Astrocyte of the spinal cord (primary cell): Measurements from ENCODE around the gene OAT.

Experiments used
- DNase-seq: peaks from one replicate; pipeline ENCODE4 v3.0.0; 2011; ENCODE audit warnings: low read depth, low spot score
- H3K4me3 ChIP-seq: 2 replicates; pipeline ENCODE4 v1.5.1; 2011; ENCODE audit warnings: low read depth, mild to moderate bottlenecking, low read length, moderate library complexity
- CTCF ChIP-seq: IDR thresholded peaks from 2 replicates; pipeline ENCODE4 v1.5.1; 2012; ENCODE audit warnings: low read depth, mild to moderate bottlenecking, low read length, inconsistent platforms
- in situ Hi-C: cut with HindIII; loops from 2 replicates; pipeline ENCODE4 v1.10.0; 2017; ENCODE audit warnings: low sequenced_read_pairs

Gene OAT

GRCh38 chr10:124369066-124369465, 49.7 kb downstream of the OAT start:
- no peak for TF ChIP-seq CTCF
- H3K4me3 ChIP-seq: no peak overlapping the region
- in situ Hi-C loops: no loop called here
- no peak for DNase-seq

- in situ Hi-C loops: no loop called here
- H3K4me3 ChIP-seq: no peak overlapping the region
- TF ChIP-seq CTCF: no peak
- DNase-seq: no peak
Observed at GRCh38 chr10:124367936-124368335, 50.8 kb downstream of the OAT start.

GRCh38 chr10:124367414-124367813, 51.3 kb downstream of the OAT start:
- in situ Hi-C loops: no loop called here
- H3K4me3 ChIP-seq: no peak overlapping the region
- TF ChIP-seq CTCF: no peak
- no peak for DNase-seq

GRCh38 chr10:124366825-124367224, 51.9 kb downstream of the OAT start:
- in situ Hi-C loops: no loop called here
- no peak overlapping the region for H3K4me3 ChIP-seq
- TF ChIP-seq CTCF: no peak
- no peak for DNase-seq

GRCh38 chr10:124366343-124366742, 52.4 kb downstream of the OAT start:
- no peak overlapping the region for H3K4me3 ChIP-seq
- in situ Hi-C loops: no loop called here
- DNase-seq: no peak
- TF ChIP-seq CTCF: no peak

- no peak for TF ChIP-seq CTCF
- no peak for DNase-seq
Observed at GRCh38 chr10:124364674-124365073, 54.0 kb downstream of the OAT start.

GRCh38 chr10:124362568-124362967, 56.2 kb downstream of the OAT start:
- in situ Hi-C loops: no loop called here
- DNase-seq: no peak
- TF ChIP-seq CTCF: no peak
- no peak overlapping the region for H3K4me3 ChIP-seq

More at GRCh38 chr10:124364674-124365073, 54.0 kb downstream of the OAT start:
- H3K4me3 ChIP-seq: no peak overlapping the region
- in situ Hi-C loops: no loop called here
